Mesendoderm (in vitro differentiated cells): ENCODE data around the gene FGF3.

ENCODE experiments used
- DNase-seq: peaks from one replicate; pipeline ENCODE4 v3.0.0; 2013
- H2AK5ac ChIP-seq: 2 replicates; pipeline ENCODE4 v1.6.1; 2013; ENCODE audit warnings: low read length, inconsistent platforms
- H2BK120ac ChIP-seq: 2 replicates; pipeline ENCODE4 v1.6.1; 2013; ENCODE audit warnings: low read depth, mild to moderate bottlenecking, low read length, moderate library complexity, mixed read lengths
- H2BK15ac ChIP-seq: replicated peaks from 2 replicates; pipeline ENCODE4 v1.6.1; 2013; ENCODE audit warnings: low read depth, mild to moderate bottlenecking, moderate library complexity
- H2BK5ac ChIP-seq: 2 replicates; pipeline ENCODE4 v1.6.1; 2013; ENCODE audit warnings: low read length, inconsistent platforms
- H3K18ac ChIP-seq: 2 replicates; pipeline ENCODE4 v1.6.1; 2013; ENCODE audit warnings: mild to moderate bottlenecking, low read length, mixed read lengths
- H3K23ac ChIP-seq: one replicate; pipeline ENCODE4 v1.6.1; 2013; ENCODE audit warnings: low read length
- H3K27ac ChIP-seq: 2 replicates; pipeline ENCODE4 v1.5.1; 2013; ENCODE audit warnings: low read depth, mild to moderate bottlenecking, inconsistent platforms, low read length, moderate library complexity
- H3K27me3 ChIP-seq: 2 replicates; pipeline ENCODE4 v1.6.1; 2013; ENCODE audit warnings: low read length, control low read depth, mild to moderate bottlenecking, inconsistent platforms; ENCODE audit not compliant: insufficient read depth, poor library complexity
- H3K36me3 ChIP-seq: 2 replicates; pipeline ENCODE4 v1.6.1; 2013; ENCODE audit warnings: low read length, inconsistent platforms; ENCODE audit not compliant: control insufficient read depth, insufficient read depth
- H3K4ac ChIP-seq: one replicate; pipeline ENCODE4 v1.6.1; 2013; ENCODE audit warnings: low read depth, mild to moderate bottlenecking, low read length, moderate library complexity
- H3K4me1 ChIP-seq: 2 replicates; pipeline ENCODE4 v1.6.1; 2013; ENCODE audit warnings: low read depth, low read length, inconsistent platforms; ENCODE audit not compliant: control insufficient read depth
- H3K4me2 ChIP-seq: 2 replicates; pipeline ENCODE4 v1.6.1; 2013; ENCODE audit warnings: low read length
- H3K4me3 ChIP-seq: 2 replicates; pipeline ENCODE4 v1.5.1; 2013; ENCODE audit warnings: mild to moderate bottlenecking, low read length
- H3K56ac ChIP-seq: one replicate; pipeline ENCODE4 v1.6.1; 2013; ENCODE audit warnings: low read length
- H3K79me1 ChIP-seq: 2 replicates; pipeline ENCODE4 v1.6.1; 2013; ENCODE audit warnings: low read length, inconsistent platforms
- H3K79me2 ChIP-seq: 2 replicates; pipeline ENCODE4 v1.6.1; 2013; ENCODE audit warnings: mild to moderate bottlenecking, low read length; ENCODE audit not compliant: control insufficient read depth, insufficient read depth
- H3K9ac ChIP-seq: 2 replicates; pipeline ENCODE4 v1.6.1; 2013; ENCODE audit warnings: low read length, inconsistent platforms
- H4K5ac ChIP-seq: one replicate; pipeline ENCODE4 v1.6.1; 2013; ENCODE audit warnings: low read length
- H4K8ac ChIP-seq: one replicate; pipeline ENCODE4 v1.6.1; 2013; ENCODE audit warnings: low read depth, mild to moderate bottlenecking, control low read depth, low read length, moderate library complexity
- WGBS: extraction: QIAGEN DNeasy Blood & Tissue Kit; methylation state at CpG from one replicate; pipeline ENCODE4 v1.1.7; 2013; ENCODE audit warnings: low lambda C conversion rate, missing lambda C conversion rate; ENCODE audit not compliant: insufficient coverage; ENCODE audit errors: extremely low coverage; 5-methylcytosine and 5-hydroxymethylcytosine counted together

FGF3 gene

GRCh38 chr11:69861901-69862300, 42.7 kb upstream of the FGF3 start:
- H3K4me1 ChIP-seq: no peaks in the 10 kb centered on the region
- H3K56ac ChIP-seq: no peak overlapping the region
- WGBS: no CpG with 5 or more reads among the region's 7 CpGs
- no peaks in the 10 kb centered on the region for H3K36me3 ChIP-seq
- no peak overlapping the region for H3K4me2 ChIP-seq
- H3K27ac ChIP-seq: no peak overlapping the region
- no peak overlapping the region for H3K18ac ChIP-seq
- H3K27me3 ChIP-seq: no peaks in the 10 kb centered on the region
- no peak overlapping the region for H4K8ac ChIP-seq
- no peak overlapping the region for H3K4me3 ChIP-seq
- no peak overlapping the region for H3K23ac ChIP-seq
- H2BK15ac ChIP-seq: no peak overlapping the region
- no peak overlapping the region for H2BK5ac ChIP-seq
- H3K4ac ChIP-seq: no peak overlapping the region
- no peak overlapping the region for H4K5ac ChIP-seq
- H3K79me1 ChIP-seq: no peaks in the 10 kb centered on the region
- no peak overlapping the region for H2AK5ac ChIP-seq
- H2BK120ac ChIP-seq: no peak overlapping the region
- no peaks in the 10 kb centered on the region for H3K79me2 ChIP-seq
- H3K9ac ChIP-seq: no peak overlapping the region
- no peak for DNase-seq

- no peak overlapping the region for H3K23ac ChIP-seq
- H3K4ac ChIP-seq: no peak overlapping the region
- H2BK15ac ChIP-seq: no peak overlapping the region
- H3K9ac ChIP-seq: no peak overlapping the region
- no peak overlapping the region for H3K4me2 ChIP-seq
- H3K36me3 ChIP-seq: no peaks in the 10 kb centered on the region
- H3K56ac ChIP-seq: no peak overlapping the region
- no peaks in the 10 kb centered on the region for H3K79me1 ChIP-seq
- no peaks in the 10 kb centered on the region for H3K27me3 ChIP-seq
- H2AK5ac ChIP-seq: no peak overlapping the region
- H2BK120ac ChIP-seq: no peak overlapping the region
- DNase-seq: no peak
- H2BK5ac ChIP-seq: no peak overlapping the region
- H3K27ac ChIP-seq: no peak overlapping the region
- H3K4me1 ChIP-seq: no peaks in the 10 kb centered on the region
- H4K8ac ChIP-seq: no peak overlapping the region
- no peak overlapping the region for H3K18ac ChIP-seq
- H4K5ac ChIP-seq: no peak overlapping the region
- no peaks in the 10 kb centered on the region for H3K79me2 ChIP-seq
- no peak overlapping the region for H3K4me3 ChIP-seq
- WGBS: no CpG with 5 or more reads among the region's 9 CpGs
Measured at GRCh38 chr11:69860796-69861445, 41.7 kb upstream of the FGF3 start.

- no peak overlapping the region for H2BK5ac ChIP-seq
- no peaks in the 10 kb centered on the region for H3K4me1 ChIP-seq
- H3K27me3 ChIP-seq: no peaks in the 10 kb centered on the region
- no peaks in the 10 kb centered on the region for H3K79me1 ChIP-seq
- H2AK5ac ChIP-seq: no peak overlapping the region
- WGBS: no CpG with 5 or more reads among the region's 5 CpGs
- no peak overlapping the region for H3K4me3 ChIP-seq
- H3K9ac ChIP-seq: no peak overlapping the region
- no peak overlapping the region for H3K4me2 ChIP-seq
- H3K18ac ChIP-seq: no peak overlapping the region
- H3K79me2 ChIP-seq: no peaks in the 10 kb centered on the region
- no peak overlapping the region for H3K27ac ChIP-seq
- H3K36me3 ChIP-seq: no peaks in the 10 kb centered on the region
- H4K5ac ChIP-seq: no peak overlapping the region
- no peak overlapping the region for H2BK120ac ChIP-seq
- no peak overlapping the region for H3K23ac ChIP-seq
- DNase-seq: no peak
- no peak overlapping the region for H3K4ac ChIP-seq
- no peak overlapping the region for H3K56ac ChIP-seq
- H2BK15ac ChIP-seq: no peak overlapping the region
- H4K8ac ChIP-seq: no peak overlapping the region
Measured at GRCh38 chr11:69860244-69860643, 41.0 kb upstream of the FGF3 start.

GRCh38 chr11:69859275-69859934, 40.2 kb upstream of the FGF3 start:
- H3K79me1 ChIP-seq: no peaks in the 10 kb centered on the region
- H3K79me2 ChIP-seq: no peaks in the 10 kb centered on the region
- no CpG with 5 or more reads among the region's 12 CpGs for WGBS
- no peak overlapping the region for H3K23ac ChIP-seq
- no peak overlapping the region for H2BK15ac ChIP-seq
- no peaks in the 10 kb centered on the region for H3K36me3 ChIP-seq
- no peak overlapping the region for H2BK120ac ChIP-seq
- H4K8ac ChIP-seq: no peak overlapping the region
- DNase-seq: peak; percentile 50
- no peaks in the 10 kb centered on the region for H3K4me1 ChIP-seq
- H3K27me3 ChIP-seq: no peaks in the 10 kb centered on the region
- H3K18ac ChIP-seq: no peak overlapping the region
- H2AK5ac ChIP-seq: no peak overlapping the region
- H3K4me2 ChIP-seq: no peak overlapping the region
- no peak overlapping the region for H3K4ac ChIP-seq
- no peak overlapping the region for H3K56ac ChIP-seq
- no peak overlapping the region for H2BK5ac ChIP-seq
- H3K27ac ChIP-seq: no peak overlapping the region
- no peak overlapping the region for H4K5ac ChIP-seq
- no peak overlapping the region for H3K9ac ChIP-seq
- no peak overlapping the region for H3K4me3 ChIP-seq

- WGBS: no CpG with 5 or more reads among the region's 3 CpGs
- H3K4me3 ChIP-seq: no peak overlapping the region
- no peaks in the 10 kb centered on the region for H3K36me3 ChIP-seq
- no peak overlapping the region for H3K23ac ChIP-seq
- H2AK5ac ChIP-seq: no peak overlapping the region
- H3K79me2 ChIP-seq: no peaks in the 10 kb centered on the region
- no peak overlapping the region for H2BK15ac ChIP-seq
- no peak overlapping the region for H3K4ac ChIP-seq
- DNase-seq: no peak
- H3K56ac ChIP-seq: no peak overlapping the region
- H3K4me1 ChIP-seq: no peaks in the 10 kb centered on the region
- no peak overlapping the region for H4K5ac ChIP-seq
- no peak overlapping the region for H4K8ac ChIP-seq
- no peak overlapping the region for H3K4me2 ChIP-seq
- no peaks in the 10 kb centered on the region for H3K27me3 ChIP-seq
- no peak overlapping the region for H2BK5ac ChIP-seq
- no peak overlapping the region for H3K27ac ChIP-seq
- H3K9ac ChIP-seq: no peak overlapping the region
- H3K18ac ChIP-seq: no peak overlapping the region
- H3K79me1 ChIP-seq: no peaks in the 10 kb centered on the region
- H2BK120ac ChIP-seq: no peak overlapping the region
Measured at GRCh38 chr11:69855421-69855820, 36.2 kb upstream of the FGF3 start.

- Histone ChIP-seq H2AK5ac (no peak overlapping the region), H3K4me2 (no peak overlapping the region), H3K27me3 (no peaks in the 10 kb centered on the region), H4K5ac (no peak overlapping the region), H3K36me3 (no peaks in the 10 kb centered on the region), H3K56ac (no peak overlapping the region), H3K79me2 (no peaks in the 10 kb centered on the region), H2BK15ac (no peak overlapping the region), H2BK5ac (no peak overlapping the region), H3K4me3 (no peak overlapping the region), H3K4me1 (no peaks in the 10 kb centered on the region), H3K9ac (no peak overlapping the region), H3K18ac (no peak overlapping the region), H3K23ac (no peak overlapping the region), H3K79me1 (no peaks in the 10 kb centered on the region), H3K4ac (no peak overlapping the region), H3K27ac (no peak overlapping the region), H2BK120ac (no peak overlapping the region), H4K8ac (no peak overlapping the region)
- WGBS: no CpG with 5 or more reads among the region's 2 CpGs
- no peak for DNase-seq
Measured at GRCh38 chr11:69854713-69855112, 35.5 kb upstream of the FGF3 start.
